Stimulated activated memory B cell treated with anti-CD40 and anti-IgM and Interleukin-4, amounts not matched to agents 10 μg/mL and 1 μg/mL and 100 μg/mL, for 72 hours (primary cell): ENCODE measurements around the gene SDF2.
"Not testable (repeated sequence)": the region's sequence is repeated elsewhere in the genome, so short reads cannot be mapped to it uniquely, and the experiment has no call there.

Experiments
- ATAC-seq: fragments of 150-1000 bp; cut with Tn5 transposase; 2 replicates; pipeline ENCODE4 v1.10.0; 2021
- H3K27ac Mint-ChIP-seq: one replicate; pipeline ENCODE4 v1.8.0; 2022; ENCODE audit warnings: mild to moderate bottlenecking, mixed read lengths
- H3K27me3 Mint-ChIP-seq: one replicate; pipeline ENCODE4 v1.8.0; 2022; ENCODE audit warnings: mixed read lengths
- H3K36me3 Mint-ChIP-seq: one replicate; pipeline ENCODE4 v1.8.0; 2022; ENCODE audit warnings: mixed read lengths
- H3K4me1 Mint-ChIP-seq: one replicate; pipeline ENCODE4 v1.8.0; 2022; ENCODE audit warnings: mixed read lengths
- H3K4me3 Mint-ChIP-seq: one replicate; pipeline ENCODE4 v1.8.0; 2022; ENCODE audit warnings: mild to moderate bottlenecking, moderate library complexity, mixed read lengths
- H3K9me3 Mint-ChIP-seq: one replicate; pipeline ENCODE4 v1.8.0; 2022; ENCODE audit warnings: mixed read lengths

SDF2 gene

DNA sequence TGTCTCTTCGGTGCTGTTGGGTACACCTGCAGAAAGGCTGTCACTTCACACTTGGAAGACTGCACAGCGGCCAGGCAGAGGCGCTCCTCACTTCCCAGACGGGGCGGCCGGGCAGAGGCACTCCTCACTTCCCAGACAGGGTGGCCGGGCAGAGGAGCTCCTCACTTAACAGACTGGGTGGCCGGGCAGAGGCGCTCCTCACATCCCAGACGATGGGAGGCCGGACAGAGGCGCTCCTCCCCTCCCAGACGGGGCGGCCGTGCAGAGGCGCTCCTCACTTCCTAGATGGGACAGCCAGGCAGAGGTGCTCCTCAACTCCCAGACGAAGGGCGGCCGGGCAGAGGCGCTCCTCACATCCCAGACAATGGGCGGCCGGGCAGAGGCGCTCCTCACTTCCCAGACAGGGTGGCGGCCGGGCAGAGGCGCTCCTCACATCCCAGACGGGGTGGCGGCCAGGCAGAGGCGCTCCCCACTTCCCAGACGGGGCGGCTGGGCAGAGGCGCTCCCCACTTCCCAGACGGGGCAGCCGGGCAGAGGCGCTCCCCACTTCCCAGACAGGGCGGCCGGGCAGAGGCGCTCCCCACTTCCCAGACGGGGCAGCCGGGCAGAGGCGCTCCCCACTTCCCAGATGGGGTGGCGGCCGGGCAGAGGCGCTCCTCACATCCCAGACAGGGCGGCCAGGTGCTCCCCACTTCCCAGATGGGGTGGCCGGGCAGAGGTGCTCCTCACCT is 2.8 kb downstream of the SDF2 start:
- H3K4me3 Mint-ChIP-seq, H3K27ac Mint-ChIP-seq, H3K27me3 Mint-ChIP-seq, ATAC-seq, H3K9me3 Mint-ChIP-seq: not testable (repeated sequence)
- Mint-ChIP-seq H3K4me1 (peaks cover 46% of the 10 kb centered on the region), H3K36me3 (peaks cover 45% of the 10 kb centered on the region)

DNA sequence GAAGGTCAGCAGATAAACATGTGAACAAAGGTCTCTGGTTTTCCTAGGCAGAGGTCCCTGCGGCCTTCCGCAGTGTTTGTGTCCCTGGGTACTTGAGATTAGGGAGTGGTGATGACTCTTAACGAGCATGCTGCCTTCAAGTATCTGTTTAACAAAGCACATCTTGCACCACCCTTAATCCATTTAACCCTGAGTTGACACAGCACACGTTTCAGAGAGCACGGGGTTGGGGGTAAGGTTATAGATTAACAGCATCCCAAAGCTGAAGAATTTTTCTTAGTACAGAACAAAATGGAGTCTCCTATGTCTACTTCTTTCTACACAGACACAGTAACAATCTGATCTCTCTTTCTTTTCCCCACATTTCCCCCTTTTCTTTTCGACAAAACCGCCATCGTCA is 3.4 kb downstream of the SDF2 start:
- peaks cover 46% of the 10 kb centered on the region for H3K36me3 Mint-ChIP-seq
- ATAC-seq, H3K9me3 Mint-ChIP-seq, H3K27me3 Mint-ChIP-seq, H3K27ac Mint-ChIP-seq, H3K4me3 Mint-ChIP-seq: not testable (repeated sequence)
- peaks cover 40% of the 10 kb centered on the region for H3K4me1 Mint-ChIP-seq

DNA sequence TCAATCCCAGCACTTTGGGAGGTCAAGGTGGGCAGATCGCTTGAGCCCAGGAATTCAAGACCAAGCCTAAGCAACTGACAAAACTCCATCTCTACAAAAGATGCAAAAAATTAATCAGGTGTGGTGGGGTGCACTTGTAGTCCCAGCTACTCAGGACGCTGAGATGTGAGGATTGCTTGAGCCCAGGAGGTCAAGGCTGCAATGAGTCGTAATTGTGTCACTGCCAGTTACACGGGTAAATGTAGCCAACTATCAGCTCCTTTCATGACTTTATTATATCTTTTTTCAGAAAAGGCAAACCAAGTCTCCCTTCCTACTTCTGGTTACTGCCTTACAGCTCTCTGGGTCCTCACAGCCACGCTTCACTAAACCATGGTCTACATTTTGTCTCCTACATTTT is 4.0 kb downstream of the SDF2 start:
- peaks cover 48% of the 10 kb centered on the region for H3K36me3 Mint-ChIP-seq
- H3K4me1 Mint-ChIP-seq: peaks cover 34% of the 10 kb centered on the region

DNA sequence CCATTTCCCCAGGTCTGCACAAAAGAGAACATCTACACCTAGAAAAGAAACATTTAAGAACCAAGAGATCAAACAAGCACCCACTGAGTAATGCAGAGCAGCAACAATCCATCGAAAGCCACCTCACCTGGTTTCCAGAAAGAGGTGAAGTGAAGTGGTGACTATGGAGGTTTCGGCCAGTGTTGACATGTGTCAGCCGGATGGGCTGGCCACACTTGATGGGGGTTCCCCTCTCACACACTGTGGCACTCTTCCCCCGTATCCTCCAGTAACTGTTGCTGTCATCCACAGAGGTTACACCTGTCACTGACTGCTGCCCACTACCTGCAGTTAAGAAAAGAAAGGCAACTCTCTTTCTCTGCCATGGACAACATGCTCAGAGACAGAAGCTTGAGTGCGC is 6.5 kb downstream of the SDF2 start:
- no peak for ATAC-seq

More for the DNA sequence above, 4.0 kb downstream of the SDF2 start:
- H3K27me3 Mint-ChIP-seq: no peaks in the 10 kb centered on the region
- no peaks in the 10 kb centered on the region for H3K9me3 Mint-ChIP-seq
- ATAC-seq: no peak
- no peak overlapping the region for H3K4me3 Mint-ChIP-seq
- no peak overlapping the region for H3K27ac Mint-ChIP-seq

DNA sequence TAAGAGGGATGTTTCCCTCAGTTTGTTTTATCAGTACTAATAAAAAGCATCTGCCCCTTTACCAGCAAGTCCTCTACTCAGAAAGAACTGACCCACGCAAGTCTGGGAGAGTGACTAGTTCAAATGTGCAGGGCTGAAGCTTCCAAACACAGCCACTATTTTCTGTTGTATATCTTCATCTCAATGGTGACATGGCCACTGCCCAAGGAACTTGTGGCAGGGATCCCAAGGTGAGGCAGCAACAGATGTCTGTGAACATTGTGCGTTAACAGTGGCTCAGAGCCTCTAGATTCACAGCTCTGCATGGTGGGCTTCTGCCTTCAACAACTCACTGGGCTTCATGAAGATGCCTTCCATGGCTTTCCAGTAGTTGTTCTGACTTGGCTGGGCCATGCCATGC is 13.0 kb downstream of the SDF2 start:
- no peak for ATAC-seq
- Mint-ChIP-seq H3K36me3 (peaks cover 30% of the 10 kb centered on the region), H3K4me3 (no peak overlapping the region), H3K27me3 (no peaks in the 10 kb centered on the region), H3K4me1 (peaks cover 25% of the 10 kb centered on the region), H3K27ac (no peak overlapping the region), H3K9me3 (no peaks in the 10 kb centered on the region)

More for the DNA sequence above, 6.5 kb downstream of the SDF2 start:
- Mint-ChIP-seq H3K27me3 (no peaks in the 10 kb centered on the region), H3K9me3 (no peaks in the 10 kb centered on the region), H3K27ac (no peak overlapping the region), H3K4me1 (peaks cover 21% of the 10 kb centered on the region), H3K4me3 (no peak overlapping the region), H3K36me3 (peaks cover 54% of the 10 kb centered on the region)

DNA sequence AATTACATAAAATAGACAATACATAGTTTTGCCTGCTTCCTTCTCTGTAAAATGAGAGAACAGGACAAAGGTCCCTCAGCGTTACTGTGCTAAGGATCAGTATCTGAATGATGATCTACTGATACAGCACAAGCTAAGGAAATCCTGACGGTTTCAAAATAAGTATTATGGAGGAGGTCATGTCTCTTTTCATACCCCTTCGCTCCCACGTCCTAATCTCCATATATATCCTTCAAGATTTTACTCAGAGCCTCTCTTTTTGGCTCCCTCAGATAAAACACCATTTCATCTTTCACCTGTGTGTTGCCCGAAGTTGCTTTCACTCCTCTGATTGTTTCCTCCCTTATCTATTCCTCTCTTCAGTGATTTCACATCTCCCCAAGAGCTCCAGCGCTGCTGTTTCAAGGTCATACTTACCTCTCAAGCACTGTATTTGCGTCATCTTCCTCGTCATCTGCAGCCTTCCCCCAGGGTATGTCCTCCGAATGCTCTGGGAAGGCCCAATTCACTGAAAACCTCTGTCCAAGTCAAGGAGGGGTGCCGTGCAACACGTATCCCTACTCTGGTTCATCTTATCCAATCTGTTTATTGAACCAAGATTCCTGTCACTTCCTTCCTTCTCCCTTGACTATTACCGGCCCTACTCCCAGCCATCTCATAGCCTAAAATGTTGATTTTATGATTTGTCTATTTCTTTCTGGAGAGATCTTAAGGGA is 15.5 kb downstream of the SDF2 start:
- peaks cover 33% of the 10 kb centered on the region for H3K36me3 Mint-ChIP-seq
- peak overlapping the region; percentile 92 for H3K4me3 Mint-ChIP-seq
- no peaks in the 10 kb centered on the region for H3K27me3 Mint-ChIP-seq
- no peaks in the 10 kb centered on the region for H3K9me3 Mint-ChIP-seq
- peak overlapping the region; percentile 90 for H3K27ac Mint-ChIP-seq
- H3K4me1 Mint-ChIP-seq: peaks cover 37% of the 10 kb centered on the region
- no peak for ATAC-seq

DNA sequence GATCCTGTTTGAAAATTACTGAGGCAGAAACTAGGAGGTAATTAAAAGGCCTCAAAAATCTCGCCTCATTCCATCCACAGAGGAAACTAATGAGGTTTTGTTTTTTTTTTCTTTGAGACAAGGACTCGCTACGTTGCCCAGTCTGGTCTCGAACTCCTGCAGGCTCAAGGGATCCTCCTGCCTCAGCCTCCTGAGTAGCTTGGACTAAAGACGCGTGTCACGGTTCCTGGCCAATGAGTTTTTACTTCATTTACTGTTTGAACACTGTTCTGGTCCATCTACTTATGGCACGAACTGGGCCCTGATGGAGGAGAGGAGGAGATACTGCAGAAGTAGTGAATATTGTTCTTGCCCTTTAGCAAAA is 16.1 kb downstream of the SDF2 start:
- Mint-ChIP-seq H3K4me1 (peaks cover 37% of the 10 kb centered on the region), H3K27ac (peak overlapping the region; percentile 90), H3K4me3 (peak overlapping the region; percentile 92), H3K36me3 (peaks cover 32% of the 10 kb centered on the region), H3K27me3 (no peaks in the 10 kb centered on the region), H3K9me3 (no peaks in the 10 kb centered on the region)
- ATAC-seq: no peak

DNA sequence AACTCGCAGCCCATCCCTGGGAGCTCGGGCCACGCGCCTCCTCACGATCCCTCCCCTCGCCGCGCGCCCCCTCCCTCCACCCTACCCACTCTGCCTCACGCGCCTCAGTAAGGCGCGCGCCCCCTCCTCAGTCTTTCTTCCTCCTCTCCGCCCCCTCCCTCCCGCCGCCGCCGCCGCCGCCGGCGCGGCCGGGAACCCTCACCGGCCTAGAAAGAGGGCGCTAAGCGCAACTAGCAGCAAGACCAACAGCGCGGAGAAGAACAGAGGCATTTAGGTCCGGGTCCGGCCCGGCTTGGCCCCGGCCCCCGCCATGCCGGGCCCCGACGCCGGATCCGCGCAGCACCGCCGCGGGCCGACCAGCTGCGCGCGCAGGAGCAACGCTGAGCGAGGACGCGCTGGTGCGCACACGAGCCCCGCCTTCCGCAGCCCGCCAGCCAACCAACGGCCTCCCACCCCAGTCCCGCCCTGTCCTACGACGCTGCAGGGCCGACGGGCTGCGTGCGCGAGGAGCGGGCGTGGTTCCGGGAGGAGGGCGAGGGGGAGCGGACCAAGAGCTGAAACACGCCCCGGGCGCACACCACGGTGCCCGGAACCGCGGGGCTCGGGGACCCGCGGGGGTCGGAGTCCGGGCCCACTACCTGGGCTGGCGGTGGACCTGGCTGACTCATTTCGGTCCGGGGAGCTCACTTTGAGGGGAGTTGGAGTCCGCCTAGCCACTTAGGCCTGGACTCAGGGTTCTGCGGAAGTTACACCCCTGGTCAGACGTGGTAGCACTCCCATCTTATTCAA is 16.7 kb downstream of the SDF2 start, which contains the start of gene BLTP2:
BLTP2 (minus strand) TSS at position 372 of the 789 bp plus-strand sequence; CDS start at position 270, 102 bp downstream.
- Mint-ChIP-seq H3K27me3 (no peaks in the 10 kb centered on the region), H3K36me3 (peaks cover 37% of the 10 kb centered on the region), H3K4me1 (peaks cover 37% of the 10 kb centered on the region), H3K4me3 (peak within 1 kb of the TSS; percentile 92), H3K9me3 (no peaks in the 10 kb centered on the region), H3K27ac (peak within 1 kb of the TSS; percentile 90)
- peak; percentile 99 for ATAC-seq

DNA sequence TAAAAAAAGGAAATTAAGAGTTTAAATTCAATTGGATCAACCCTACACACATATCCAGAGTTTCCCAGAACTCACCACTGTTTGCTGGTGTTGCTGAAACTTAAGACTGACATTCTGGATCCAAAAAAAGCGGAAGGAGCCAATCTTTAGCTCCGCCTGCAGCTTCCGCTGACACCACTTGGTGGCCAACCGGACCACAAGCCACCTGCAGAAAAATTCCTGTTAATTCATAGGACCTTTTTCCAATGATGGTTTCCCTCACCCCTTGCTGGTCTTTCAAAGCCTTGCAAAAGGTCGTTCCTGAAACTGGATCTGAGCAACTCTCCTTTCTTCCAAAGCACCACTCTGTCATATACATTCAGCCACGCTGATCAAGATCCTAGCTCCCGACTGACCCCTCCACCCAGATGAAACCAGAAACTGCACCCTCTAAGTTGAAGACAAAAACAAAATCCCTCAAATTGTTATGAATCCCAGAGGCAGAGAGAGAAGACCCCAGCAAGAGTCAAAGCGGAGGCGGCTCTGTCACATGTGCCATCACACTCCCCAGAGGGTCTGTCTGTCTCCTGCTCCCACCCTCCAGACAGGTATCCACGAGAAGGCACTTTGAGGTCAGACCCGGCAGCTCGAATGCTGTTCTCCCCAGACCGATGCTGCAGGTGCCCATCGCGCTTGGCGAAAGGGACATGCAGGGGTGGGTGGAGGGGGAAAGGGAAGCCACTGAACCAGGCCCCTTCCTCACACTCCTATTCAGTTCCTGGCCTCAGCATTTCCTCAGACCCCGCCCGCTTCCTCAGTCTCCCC is 17.5 kb downstream of the SDF2 start:
- H3K4me3 Mint-ChIP-seq: peak overlapping the region; percentile 92
- peaks cover 37% of the 10 kb centered on the region for H3K4me1 Mint-ChIP-seq
- peaks cover 42% of the 10 kb centered on the region for H3K36me3 Mint-ChIP-seq
- no peaks in the 10 kb centered on the region for H3K9me3 Mint-ChIP-seq
- ATAC-seq: peak; percentile 27
- no peaks in the 10 kb centered on the region for H3K27me3 Mint-ChIP-seq
- H3K27ac Mint-ChIP-seq: peak overlapping the region; percentile 90

DNA sequence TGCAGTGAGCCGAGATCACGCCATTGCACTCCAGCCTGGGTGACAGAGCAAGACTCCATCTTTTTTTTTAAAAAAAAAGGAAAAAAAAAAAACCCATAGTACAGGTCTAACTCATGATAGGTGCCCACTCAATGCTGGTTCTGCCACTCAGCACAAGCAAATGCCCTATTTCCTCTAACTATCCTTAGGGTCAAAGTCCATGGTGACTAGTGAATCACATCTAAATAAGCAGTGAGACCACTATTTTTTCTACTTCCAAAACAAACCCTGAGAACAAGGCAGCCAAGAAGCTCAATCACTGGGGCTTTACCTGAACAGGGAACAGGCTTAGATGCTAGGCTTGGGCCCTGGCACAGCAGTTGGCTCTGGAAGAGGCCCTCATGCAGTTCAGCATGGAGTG is 20.1 kb downstream of the SDF2 start:
- H3K27ac Mint-ChIP-seq: no peak overlapping the region
- ATAC-seq: no peak
- H3K36me3 Mint-ChIP-seq: peaks cover 56% of the 10 kb centered on the region
- H3K4me1 Mint-ChIP-seq: peaks cover 48% of the 10 kb centered on the region
- H3K4me3 Mint-ChIP-seq: no peak overlapping the region
- H3K27me3 Mint-ChIP-seq: no peaks in the 10 kb centered on the region
- no peaks in the 10 kb centered on the region for H3K9me3 Mint-ChIP-seq

DNA sequence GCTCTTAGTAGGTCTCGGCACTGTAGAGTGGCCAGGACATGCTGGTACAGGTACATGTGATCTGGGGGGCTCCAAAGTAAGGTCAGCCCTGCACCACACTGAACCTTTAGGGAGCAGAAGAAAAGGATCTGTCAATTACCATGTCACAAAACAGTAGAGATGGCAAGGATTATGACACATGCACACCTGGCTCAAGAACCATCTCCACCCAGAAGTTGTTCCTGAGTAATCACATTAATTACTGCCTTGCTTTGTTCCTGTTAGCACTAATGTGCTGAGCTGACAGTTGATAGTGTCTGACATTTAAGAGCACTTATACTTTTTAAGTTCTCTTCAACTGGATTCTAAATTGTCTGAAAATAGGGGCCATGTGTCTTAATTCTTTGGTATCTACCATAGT is 26.2 kb downstream of the SDF2 start:
- Mint-ChIP-seq H3K4me3 (no peak overlapping the region), H3K36me3 (peaks cover 93% of the 10 kb centered on the region)
- no peak for ATAC-seq

DNA sequence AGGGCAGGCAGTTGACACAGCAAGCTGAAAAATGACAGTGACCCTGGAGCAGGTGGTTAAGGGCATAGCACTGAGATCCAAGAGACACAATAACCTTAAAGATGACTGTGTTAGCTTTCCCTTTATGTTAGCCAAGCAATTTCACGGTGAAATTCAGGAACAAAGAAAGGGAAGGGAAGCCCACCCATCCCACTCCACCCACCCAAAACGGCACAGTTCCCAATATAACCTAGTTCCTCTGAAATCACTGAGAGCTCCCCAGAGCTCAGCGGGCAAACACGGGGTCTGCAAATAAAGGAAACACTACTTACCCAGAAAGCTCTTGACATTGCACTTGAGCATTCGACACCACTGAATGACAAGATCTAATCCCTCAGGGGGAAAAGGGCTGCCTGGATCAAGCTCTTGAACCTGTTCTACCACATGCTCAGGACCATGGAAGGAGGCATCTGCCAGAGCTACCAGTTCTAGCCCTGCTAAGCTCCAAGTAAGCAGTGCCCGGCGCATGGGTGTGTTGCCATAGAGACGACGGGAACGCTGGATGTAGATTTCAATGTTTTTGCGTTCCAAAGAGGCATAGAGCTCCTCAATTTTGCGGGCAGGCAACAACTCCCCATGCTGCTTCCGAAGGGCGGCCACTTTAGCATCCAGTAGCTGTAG is 27.4 kb downstream of the SDF2 start:
- Mint-ChIP-seq H3K4me1 (peaks cover 36% of the 10 kb centered on the region), H3K27ac (no peak overlapping the region), H3K36me3 (peaks cover 83% of the 10 kb centered on the region), H3K27me3 (no peaks in the 10 kb centered on the region), H3K9me3 (no peaks in the 10 kb centered on the region), H3K4me3 (no peak overlapping the region)
- no peak for ATAC-seq

More for the DNA sequence above, 26.2 kb downstream of the SDF2 start:
- Mint-ChIP-seq H3K9me3 (no peaks in the 10 kb centered on the region), H3K27ac (no peak overlapping the region), H3K27me3 (no peaks in the 10 kb centered on the region), H3K4me1 (peaks cover 36% of the 10 kb centered on the region)

DNA sequence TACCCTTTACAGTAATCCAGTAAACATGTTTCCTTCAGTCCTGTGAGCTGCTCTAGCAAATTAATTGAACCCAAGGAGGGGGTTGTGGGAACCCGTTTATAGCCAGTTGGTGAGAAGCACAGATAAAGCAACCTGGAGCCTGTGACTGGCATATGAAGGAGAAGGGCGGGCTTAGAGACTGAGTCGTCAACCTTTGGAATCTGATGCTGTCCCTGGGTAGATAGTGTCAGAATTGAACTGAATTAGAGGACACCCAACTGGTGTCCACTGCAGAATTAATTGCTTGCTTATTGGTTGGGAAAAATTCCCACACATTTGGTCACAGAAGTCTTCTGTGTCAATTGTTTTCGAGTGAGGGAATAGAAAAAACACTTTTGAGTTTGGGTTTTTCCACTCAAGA is 34.9 kb downstream of the SDF2 start:
- peaks cover 77% of the 10 kb centered on the region for H3K36me3 Mint-ChIP-seq
- H3K27me3 Mint-ChIP-seq: no peaks in the 10 kb centered on the region
- H3K4me3 Mint-ChIP-seq: no peak overlapping the region
- peaks cover 14% of the 10 kb centered on the region for H3K4me1 Mint-ChIP-seq
- no peaks in the 10 kb centered on the region for H3K9me3 Mint-ChIP-seq
- no peak for ATAC-seq
- H3K27ac Mint-ChIP-seq: peak overlapping the region; percentile 10

DNA sequence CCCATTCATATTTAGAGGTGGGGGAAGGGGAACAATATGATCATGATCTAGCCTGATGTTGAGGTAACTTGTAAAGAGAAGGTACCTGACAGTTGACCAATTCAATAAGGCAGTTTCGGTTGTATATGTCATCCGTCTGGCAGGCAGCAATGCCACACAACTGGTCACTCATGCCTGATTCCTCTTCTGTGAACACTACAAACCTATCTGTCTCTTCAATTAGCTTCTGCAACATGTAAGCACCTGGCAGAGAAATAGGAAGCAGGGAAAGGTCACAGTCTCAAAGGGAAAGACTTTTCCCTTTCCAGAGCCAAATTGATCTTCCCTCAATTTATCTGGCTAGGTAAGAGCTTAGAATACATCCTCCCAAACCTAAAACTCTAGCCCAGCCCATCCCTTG is 37.6 kb downstream of the SDF2 start:
- Mint-ChIP-seq H3K27ac (no peak overlapping the region), H3K4me1 (peaks cover 14% of the 10 kb centered on the region), H3K27me3 (no peaks in the 10 kb centered on the region), H3K36me3 (peaks cover 92% of the 10 kb centered on the region), H3K4me3 (no peak overlapping the region), H3K9me3 (no peaks in the 10 kb centered on the region)
- ATAC-seq: no peak
